ENCODE results near the gene SOX12. TPM values are rescaled to one million over a fixed set of nuclear protein-coding genes. Genes with fewer than 3 reads are reported as not detected.
"Not testable (repeated sequence)": the region's sequence is repeated elsewhere in the genome, so short reads cannot be mapped to it uniquely, and the experiment has no call there.

Gene SOX12
- polyA plus RNA-seq, 1 donor: 29.8 TPM

- DNase-seq: no peak
Measured at GRCh38 chr20:328975-329695, 3.8 kb downstream of the SOX12 start.

DNA sequence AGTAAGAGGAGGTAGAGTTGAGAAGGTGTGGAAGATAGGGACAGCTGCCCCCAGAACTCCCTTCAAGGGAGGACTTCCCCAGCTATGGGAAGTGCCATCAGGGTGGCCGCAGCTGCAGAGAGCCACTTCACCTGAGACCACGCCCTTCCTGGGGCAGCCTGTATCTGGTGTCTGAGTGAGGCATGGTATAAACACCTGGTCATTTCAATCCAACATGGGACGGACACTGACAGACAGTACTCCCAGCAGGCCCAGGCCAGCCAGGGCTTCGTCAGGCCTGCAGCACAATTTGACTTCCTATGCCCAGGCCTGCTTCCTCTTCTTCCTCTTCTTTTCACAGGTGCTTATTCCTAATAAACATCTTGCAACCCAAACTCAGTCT, 4.5 kb downstream of the SOX12 start:
- DNase-seq: no peak

DNA sequence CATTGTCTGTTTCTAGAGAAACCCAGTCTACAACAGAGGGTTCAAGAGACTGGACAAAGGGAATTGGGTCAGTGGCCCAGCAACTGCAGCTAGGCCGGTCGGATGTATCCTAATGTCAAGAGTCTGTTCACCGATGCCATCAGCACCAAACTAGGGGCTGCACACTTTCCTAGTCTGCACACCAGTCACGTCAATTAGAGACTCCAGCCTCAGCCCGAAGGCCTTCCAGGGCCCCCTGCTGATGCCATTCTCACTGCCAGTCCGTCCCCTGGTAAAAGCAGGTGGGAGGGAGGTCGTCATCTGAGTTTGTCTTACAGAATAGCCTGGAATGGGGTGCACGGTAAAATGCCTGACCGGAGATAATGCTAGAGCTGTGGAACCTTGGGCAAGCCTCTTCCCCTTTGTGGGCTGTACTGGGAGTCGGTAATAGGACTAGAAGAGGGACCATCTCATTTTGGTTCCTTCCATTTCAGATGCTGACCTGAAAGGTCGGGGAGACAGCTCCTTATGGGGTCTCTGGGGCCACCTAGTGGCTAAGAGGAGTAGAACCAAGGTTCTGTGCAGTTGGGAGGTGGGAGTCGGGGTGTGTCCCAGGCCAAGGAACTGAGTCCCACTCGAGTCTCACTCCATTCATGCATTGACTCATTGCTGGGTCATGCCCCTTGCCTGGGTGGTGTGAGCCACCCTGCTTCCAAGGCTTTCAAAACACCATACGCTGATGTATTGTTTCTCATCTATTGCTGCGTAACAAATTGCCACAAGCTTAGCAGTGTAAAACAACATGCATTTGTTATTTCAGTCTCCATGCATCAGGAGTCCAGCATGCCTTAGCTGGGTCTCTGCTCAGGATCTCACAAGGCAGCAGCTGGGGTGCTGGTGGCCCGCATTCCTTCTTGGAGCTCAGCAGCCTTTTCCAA, 5.1 kb downstream of the SOX12 start:
- DNase-seq: peak; percentile 71

DNA sequence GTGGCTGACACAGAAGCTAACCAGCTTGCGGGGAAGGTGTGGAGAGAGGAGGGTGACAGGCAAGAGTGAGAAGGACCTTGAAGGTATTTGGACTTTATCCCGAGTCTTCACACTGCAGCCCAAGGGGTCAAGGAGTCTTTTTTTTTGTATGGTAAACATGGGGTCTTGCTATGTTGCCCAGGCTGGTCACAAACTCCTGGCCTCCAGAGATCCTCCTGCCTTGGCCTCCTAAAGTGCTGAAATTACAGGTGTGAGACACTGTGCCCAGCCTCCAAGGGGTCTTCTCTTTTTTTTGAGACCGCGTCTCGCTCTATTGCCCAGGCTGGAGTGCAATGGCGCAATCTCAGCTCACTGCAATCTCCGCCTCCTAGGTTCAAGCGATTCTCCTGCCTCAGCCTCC, 9.2 kb downstream of the SOX12 start:
- DNase-seq: no peak

- not testable (repeated sequence) for DNase-seq
Measured at GRCh38 chr20:336040-336439, 10.7 kb downstream of the SOX12 start.

- DNase-seq: no peak
Measured at GRCh38 chr20:341682-342081, 16.3 kb downstream of the SOX12 start.

GRCh38 chr20:343107-343506, 17.8 kb downstream of the SOX12 start:
- DNase-seq: no peak

- DNase-seq: no peak
Measured at GRCh38 chr20:346033-346639, 20.8 kb downstream of the SOX12 start.

DNA sequence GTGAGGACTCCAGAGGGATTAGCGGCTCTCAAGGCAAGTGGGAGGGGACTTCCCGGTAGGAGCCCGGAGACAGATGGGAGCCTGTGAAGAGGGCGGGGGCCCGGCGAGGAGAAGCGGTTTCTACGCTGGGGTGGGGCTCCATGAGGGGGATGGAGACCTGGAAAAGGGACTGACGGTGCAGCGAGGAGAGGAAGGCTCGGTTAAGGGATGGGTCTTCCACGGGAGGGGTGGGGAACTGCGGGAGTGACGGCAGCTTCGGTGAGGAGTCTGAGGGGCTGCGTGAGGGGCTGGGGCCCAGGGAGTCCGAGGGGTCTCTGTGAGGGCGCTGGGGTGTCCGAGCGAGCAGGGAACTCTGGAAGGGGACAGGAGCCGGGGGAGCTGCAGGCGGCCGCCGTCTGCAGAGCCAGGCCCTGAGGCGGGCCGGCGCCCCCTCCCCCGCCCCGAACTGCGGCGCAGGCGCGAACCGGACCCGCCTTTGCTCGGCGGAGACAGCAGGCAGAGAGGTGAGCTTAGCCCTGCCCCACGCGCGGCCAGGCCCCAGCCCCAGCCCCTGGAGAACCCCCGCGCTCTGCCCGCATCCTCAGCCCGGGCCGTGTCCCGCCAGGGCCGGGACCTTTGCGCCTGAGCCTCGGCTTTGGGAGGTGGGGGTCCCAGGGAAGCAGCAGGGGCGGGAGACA, 21.4 kb downstream of the SOX12 start, which contains the start of gene NRSN2:
Gene NRSN2 (plus strand): TSS at position 472 of the 677 bp plus-strand sequence. CDS start 2,533 bp downstream, outside the sequence.
- peak; percentile 73 for DNase-seq

GRCh38 chr20:347317-347639, 21.9 kb downstream of the SOX12 start:
- no peak for DNase-seq

DNA sequence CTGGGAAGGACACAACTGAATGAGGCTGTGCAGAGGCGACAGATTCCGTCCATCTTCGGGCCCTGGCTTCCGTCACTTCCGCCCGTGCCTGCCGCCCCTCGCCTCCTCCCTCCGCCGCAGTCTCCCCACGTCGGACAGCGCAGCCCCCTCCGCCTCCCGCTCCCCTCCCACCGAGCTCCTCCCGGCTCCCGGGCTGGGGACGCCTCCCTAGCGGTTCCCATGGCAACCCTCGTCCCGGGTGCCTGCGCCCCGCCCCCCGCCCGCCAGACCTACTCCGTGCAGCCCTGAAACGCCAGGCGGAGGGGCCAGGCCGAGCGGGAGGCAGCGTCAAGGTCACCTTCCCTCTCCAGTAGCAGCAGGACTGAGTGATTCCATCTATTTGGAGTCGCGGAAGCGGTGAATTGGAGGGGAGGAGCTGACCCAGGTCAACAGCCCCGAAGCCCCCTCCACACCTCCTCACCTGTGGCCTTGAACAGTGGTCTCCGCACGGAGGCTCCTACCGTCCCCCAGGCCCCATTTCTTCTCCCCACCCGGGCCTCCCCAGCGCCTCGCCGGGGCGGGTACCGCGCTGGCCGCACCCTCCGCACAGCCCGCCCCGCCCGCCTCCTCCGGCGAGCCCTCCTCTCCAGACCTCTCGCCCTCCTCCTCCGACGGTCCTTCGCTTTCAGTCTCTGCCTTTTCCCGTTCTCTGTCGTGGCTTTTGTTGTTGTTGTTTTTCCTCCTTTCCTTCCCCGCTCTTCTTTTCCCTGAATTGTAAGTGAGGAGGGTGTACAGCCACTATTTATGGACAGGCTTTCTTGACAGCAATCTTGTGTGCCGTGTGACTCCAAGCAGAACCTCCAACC, 22.5 kb downstream of the SOX12 start:
- DNase-seq: peak; percentile 94

GRCh38 chr20:348972-349841, 23.9 kb downstream of the SOX12 start:
- DNase-seq: no peak

DNA sequence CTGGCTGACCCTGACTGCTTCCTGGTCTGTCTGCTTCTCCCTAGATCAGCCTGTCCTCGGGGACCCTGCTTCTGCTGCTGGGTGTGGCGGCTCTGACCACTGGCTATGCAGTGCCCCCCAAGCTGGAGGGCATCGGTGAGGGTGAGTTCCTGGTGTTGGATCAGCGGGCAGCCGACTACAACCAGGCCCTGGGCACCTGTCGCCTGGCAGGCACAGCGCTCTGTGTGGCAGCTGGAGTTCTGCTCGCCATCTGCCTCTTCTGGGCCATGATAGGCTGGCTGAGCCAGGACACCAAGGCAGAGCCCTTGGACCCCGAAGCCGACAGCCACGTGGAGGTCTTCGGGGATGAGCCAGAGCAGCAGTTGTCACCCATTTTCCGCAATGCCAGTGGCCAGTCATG, 27.8 kb downstream of the SOX12 start:
- DNase-seq: no peak

DNA sequence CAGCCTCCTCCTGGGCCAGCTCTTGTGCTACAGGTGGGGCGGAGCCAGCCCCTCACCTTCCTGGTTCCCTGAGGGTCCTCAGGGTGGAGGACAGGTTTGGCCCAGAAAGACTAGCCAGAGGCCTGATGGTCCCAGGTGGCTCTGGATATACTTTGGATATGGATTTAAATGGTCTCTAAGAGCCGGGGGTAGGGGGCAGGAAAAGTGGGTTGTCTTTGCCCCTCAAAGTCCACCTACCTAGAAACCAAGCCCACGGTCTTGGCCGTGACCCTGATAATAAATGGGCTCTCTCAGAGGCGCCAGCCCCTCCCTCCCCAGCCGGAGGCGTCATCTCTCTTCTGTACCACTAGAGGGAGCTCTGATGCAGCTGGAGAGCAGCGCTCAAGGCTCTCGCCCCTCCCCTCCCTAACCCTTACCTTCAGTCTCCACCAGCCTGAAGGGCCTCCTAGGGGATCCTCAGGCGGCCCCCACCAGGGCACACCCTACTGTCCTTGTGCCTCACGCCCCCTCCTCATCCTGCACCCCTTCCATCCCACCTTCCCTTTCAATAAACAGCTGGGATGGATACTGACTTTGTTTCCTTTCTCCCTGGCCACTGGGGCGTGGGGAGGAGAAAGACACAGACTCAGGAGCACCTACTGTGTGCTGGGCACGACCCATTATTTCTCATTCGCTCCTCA, 29.1 kb downstream of the SOX12 start:
- DNase-seq: peak; percentile 85

DNA sequence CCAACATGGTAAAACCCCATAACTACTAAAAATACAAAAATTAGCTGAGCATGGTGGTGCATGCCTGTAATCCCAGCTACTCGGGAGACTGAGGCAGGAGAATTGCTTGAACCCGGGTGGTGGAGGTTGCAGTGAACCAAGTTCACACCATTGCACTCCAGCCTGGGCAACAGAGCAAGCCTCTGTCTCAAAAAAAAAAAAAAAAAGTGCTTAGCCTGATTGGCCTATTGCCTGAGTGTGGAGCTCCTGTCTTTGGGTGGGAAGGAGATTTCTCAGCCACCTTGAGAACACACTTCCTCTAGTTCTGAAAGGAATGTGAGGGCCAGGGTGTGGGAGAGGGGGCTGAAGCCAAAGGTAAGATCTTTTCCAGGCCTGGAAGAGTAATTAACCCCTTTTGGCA, 30.8 kb downstream of the SOX12 start:
- DNase-seq: not testable (repeated sequence)

- DNase-seq: no peak
Measured at GRCh38 chr20:356745-357144, 31.4 kb downstream of the SOX12 start.

DNA sequence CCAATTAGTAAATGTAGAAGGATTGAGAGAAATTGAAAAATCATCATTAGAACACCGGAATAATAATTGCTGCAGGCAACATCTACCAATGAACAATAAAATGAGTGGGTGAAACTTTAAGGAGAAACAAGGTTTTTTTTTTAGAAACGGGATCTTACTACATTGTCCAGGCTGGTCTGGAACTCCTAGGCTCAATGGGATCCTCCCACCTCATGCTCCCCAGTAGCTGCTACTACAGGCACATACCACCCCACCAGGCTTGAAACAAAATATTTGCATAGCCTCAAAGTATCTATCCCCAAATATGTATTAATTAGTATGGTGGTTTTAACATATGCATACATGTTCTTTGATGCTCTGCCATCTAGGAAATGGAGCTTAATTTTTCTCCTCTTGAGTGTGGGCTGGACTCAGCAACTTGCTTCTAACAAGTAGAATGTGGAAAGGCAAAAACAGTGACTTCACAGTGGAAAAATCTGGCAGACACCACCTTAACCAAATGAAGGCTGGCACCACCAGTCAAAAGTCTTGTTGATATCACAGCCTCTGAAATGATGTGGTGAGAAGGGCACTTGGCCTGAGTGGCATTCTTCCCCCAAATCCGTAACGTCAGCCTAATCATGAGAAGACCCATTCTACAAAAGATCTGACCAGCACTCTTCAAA, 33.7 kb downstream of the SOX12 start:
- DNase-seq: no peak

- no peak for DNase-seq
Measured at GRCh38 chr20:361561-361960, 36.2 kb downstream of the SOX12 start.
